Fibroblast of lung (primary cell): ENCODE results near the gene MTIF3. TPM values are rescaled to one million over a fixed set of nuclear protein-coding genes. Genes with fewer than 3 reads are reported as not detected.

Experiments
- DNase-seq, 2 donors: peaks; one replicate each; pipeline versions ENCODE4 v3.0.0 to v3.0.0-alpha.2; 2010; ENCODE audit warnings: low read depth in 2 of 2
- H2AFZ ChIP-seq: 2 replicates; pipeline ENCODE4 v1.5.1; 2012; ENCODE audit warnings: low read length, control low read depth, inconsistent platforms
- H3K27ac ChIP-seq: 2 replicates; pipeline ENCODE4 v1.5.1; 2011; ENCODE audit warnings: low read length, control low read depth; ENCODE audit not compliant: insufficient read depth
- H3K27me3 ChIP-seq: 2 replicates; pipeline ENCODE4 v1.5.1; 2011; ENCODE audit warnings: mild to moderate bottlenecking, low read length; ENCODE audit not compliant: control insufficient read depth, insufficient read depth
- H3K36me3 ChIP-seq: 2 replicates; pipeline ENCODE4 v1.5.1; 2011; ENCODE audit warnings: low read length; ENCODE audit not compliant: control insufficient read depth, insufficient read depth
- H3K4me1 ChIP-seq: 2 replicates; pipeline ENCODE4 v1.5.1; 2011; ENCODE audit warnings: low read length; ENCODE audit not compliant: control insufficient read depth, insufficient read depth; ENCODE audit errors: extremely low read depth
- H3K4me2 ChIP-seq: 2 replicates; pipeline ENCODE4 v1.5.1; 2011; ENCODE audit warnings: low read length, control low read depth; ENCODE audit not compliant: insufficient read depth; ENCODE audit errors: extremely low read depth
- H3K4me3 ChIP-seq, 4 experiments: fragments of 200-600 bp in 1 of 4; sonication (generic) in 1 of 4; replicated peaks in 1 of 4; 2 replicates each; pipeline ENCODE4 v1.5.1; 2011 to 2016; ENCODE audit warnings: low read length in 4 of 4, low read depth in 3 of 4, mild to moderate bottlenecking in 3 of 4, control low read depth in 2 of 4, inconsistent platforms in 1 of 4, mixed read lengths in 1 of 4; ENCODE audit not compliant: insufficient read depth in 1 of 4; ENCODE audit errors: control extremely low read depth in 1 of 4
- H3K79me2 ChIP-seq: 2 replicates; pipeline ENCODE4 v1.5.1; 2012; ENCODE audit warnings: mild to moderate bottlenecking, low read length, inconsistent platforms; ENCODE audit not compliant: control insufficient read depth, insufficient read depth
- H3K9ac ChIP-seq: 2 replicates; pipeline ENCODE4 v1.5.1; 2011; ENCODE audit warnings: mild to moderate bottlenecking, low read length, control low read depth; ENCODE audit not compliant: insufficient read depth
- H3K9me3 ChIP-seq: 2 replicates; pipeline ENCODE4 v1.5.1; 2012; ENCODE audit warnings: low read depth, low read length; ENCODE audit not compliant: control insufficient read depth, insufficient read depth
- H4K20me1 ChIP-seq: 2 replicates; pipeline ENCODE4 v1.5.1; 2011; ENCODE audit warnings: low read length; ENCODE audit not compliant: control insufficient read depth, insufficient read depth; ENCODE audit errors: extremely low read depth
- CTCF ChIP-seq, 2 donors: IDR thresholded peaks in 1 of 2; conservative IDR thresholded peaks in 1 of 2; 1 replicate in 1 of 2; 2 replicates in 1 of 2; pipeline ENCODE4 v1.5.1; 2011 to 2012; ENCODE audit warnings: low read length in 2 of 2, control low read depth in 1 of 2, inconsistent platforms in 1 of 2, low read depth in 1 of 2, mild to moderate bottlenecking in 1 of 2
- EZH2 ChIP-seq: IDR thresholded peaks from 2 replicates; pipeline ENCODE4 v1.5.1; 2012; ENCODE audit warnings: low read length, control low read depth, mild to moderate bottlenecking; ENCODE audit errors: missing control alignments
- polyA plus RNA-seq, 2 donors: library from polyadenylated mRNA; depleted of rRNA in 1 of 2; stranded (reverse) in 1 of 2; unstranded in 1 of 2; fragments of >200 nt; gene quantifications; 2 replicates each; pipeline ENCODE4 v1.2.1, GENCODE V29; 2011 to 2012; ENCODE audit warnings: missing spikeins in 1 of 2
- total RNA-seq: library from RNA; depleted of rRNA; stranded (reverse); fragments of >200 nt; gene quantifications from 2 replicates; pipeline ENCODE4 v1.2.1, GENCODE V29; 2014

MTIF3 gene
- total and polyA plus RNA-seq, 2 donors (not counting 1 experiment from before 2014, with no cell fraction given), result 90.0 to 92.3 TPM

- H4K20me1 ChIP-seq, result no peaks in the 10 kb centered on the region
- no peak overlapping the region for H2AFZ ChIP-seq
- no peak for DNase-seq
- H3K9me3 ChIP-seq, result no peaks in the 10 kb centered on the region
- no peak overlapping the region for H3K27ac ChIP-seq
- no peak overlapping the region for H3K4me2 ChIP-seq
- H3K9ac ChIP-seq, result no peak overlapping the region
- TF ChIP-seq CTCF (conservative IDR thresholded peaks at IDR 0.05 in 1 of 2, IDR thresholded peaks at IDR 0.05 in 1 of 2; ENCODE audit: low read depth in 1 of 2, low read length in 2 of 2), result no peak
- no peak for TF ChIP-seq EZH2
- H3K4me1 ChIP-seq, result no peaks in the 10 kb centered on the region
- no peaks in the 10 kb centered on the region for H3K79me2 ChIP-seq
- H3K4me3 ChIP-seq, result no peak overlapping the region
- no peaks in the 10 kb centered on the region for H3K27me3 ChIP-seq
- H3K36me3 ChIP-seq, result no peaks in the 10 kb centered on the region
Measured at GRCh38 chr13:27493981-27494380, 43.6 kb upstream of the MTIF3 start.

GRCh38 chr13:27489456-27489855 lies 39.1 kb upstream of the MTIF3 start:
- Histone ChIP-seq H3K79me2 (no peaks in the 10 kb centered on the region), H4K20me1 (no peaks in the 10 kb centered on the region), H3K36me3 (no peaks in the 10 kb centered on the region), H2AFZ (no peak overlapping the region), H3K9ac (no peak overlapping the region), H3K4me2 (no peak overlapping the region), H3K27ac (no peak overlapping the region), H3K9me3 (no peaks in the 10 kb centered on the region), H3K4me1 (no peaks in the 10 kb centered on the region), H3K4me3 (no peak overlapping the region), H3K27me3 (no peaks in the 10 kb centered on the region)
- no peak for TF ChIP-seq EZH2
- no peak for TF ChIP-seq CTCF (conservative IDR thresholded peaks at IDR 0.05 in 1 of 2, IDR thresholded peaks at IDR 0.05 in 1 of 2; ENCODE audit: low read depth in 1 of 2, low read length in 2 of 2)
- DNase-seq, result no peak

GRCh38 chr13:27487776-27488175 lies 37.4 kb upstream of the MTIF3 start:
- Histone ChIP-seq H2AFZ (no peak overlapping the region), H3K9ac (no peak overlapping the region), H3K27ac (no peak overlapping the region), H3K27me3 (no peaks in the 10 kb centered on the region), H3K4me1 (no peaks in the 10 kb centered on the region), H3K4me3 (no peak overlapping the region), H3K4me2 (no peak overlapping the region), H3K79me2 (no peaks in the 10 kb centered on the region), H3K36me3 (no peaks in the 10 kb centered on the region), H4K20me1 (no peaks in the 10 kb centered on the region), H3K9me3 (no peaks in the 10 kb centered on the region)
- no peak for TF ChIP-seq CTCF (conservative IDR thresholded peaks at IDR 0.05 in 1 of 2, IDR thresholded peaks at IDR 0.05 in 1 of 2; ENCODE audit: low read depth in 1 of 2, low read length in 2 of 2)
- no peak for TF ChIP-seq EZH2
- DNase-seq, result no peak
